GM23338 (cell line): ENCODE data around the gene AGPAT4. TPM values are rescaled to one million over a fixed set of nuclear protein-coding genes. Genes with fewer than 3 reads are reported as not detected.

Experiments used
- ATAC-seq: fragments of 200-7000 bp; cut with Tn5 transposase; 3 replicates; pipeline ENCODE4 v1.9.1; 2020
- DNase-seq: peaks from one replicate; pipeline ENCODE4 v3.0.0-alpha.2; 2015; ENCODE audit warnings: low spot score
- H2AFZ ChIP-seq: fragments of 200-600 bp; sonication (generic); 2 replicates; pipeline ENCODE4 v1.8.0; 2016; ENCODE audit warnings: antibody characterized with exemption, mild to moderate bottlenecking, moderate library complexity
- H3F3A ChIP-seq: fragments of 200-600 bp; sonication (generic); replicated peaks from 2 replicates; pipeline ENCODE4 v1.8.0; 2017; ENCODE audit warnings: antibody characterized with exemption, mixed run types, low read depth
- H3K27ac ChIP-seq: fragments of 200-600 bp; sonication (generic); 2 replicates; pipeline ENCODE4 v1.6.1; 2016; ENCODE audit warnings: low read depth
- H3K27me3 ChIP-seq: fragments of 200-600 bp; sonication (generic); 2 replicates; pipeline ENCODE4 v1.8.0; 2016; ENCODE audit warnings: mild to moderate bottlenecking, mixed run types, moderate library complexity; ENCODE audit not compliant: insufficient read depth
- H3K36me3 ChIP-seq: fragments of 200-600 bp; sonication (generic); 2 replicates; pipeline ENCODE4 v1.8.0; 2016; ENCODE audit warnings: mild to moderate bottlenecking; ENCODE audit not compliant: insufficient read depth
- H3K4me1 ChIP-seq: fragments of 200-600 bp; sonication (generic); 2 replicates; pipeline ENCODE4 v1.8.0; 2016; ENCODE audit warnings: mild to moderate bottlenecking, moderate library complexity; ENCODE audit not compliant: insufficient read depth
- H3K4me2 ChIP-seq: fragments of 200-600 bp; sonication (generic); 2 replicates; pipeline ENCODE4 v1.7.1; 2017; ENCODE audit warnings: mixed run types
- H3K4me3 ChIP-seq: fragments of 200-600 bp; sonication (generic); 2 replicates; pipeline ENCODE4 v1.6.1; 2016; ENCODE audit warnings: mixed run types
- H3K79me2 ChIP-seq: fragments of 200-600 bp; sonication (generic); replicated peaks from 2 replicates; pipeline ENCODE4 v1.8.0; 2017; ENCODE audit warnings: mild to moderate bottlenecking; ENCODE audit not compliant: insufficient read depth
- H3K9me2 ChIP-seq: fragments of 200-600 bp; sonication (generic); 2 replicates; pipeline ENCODE4 v1.8.0; 2017; ENCODE audit not compliant: insufficient read depth
- H4K20me1 ChIP-seq: fragments of 200-600 bp; sonication (generic); replicated peaks from 2 replicates; pipeline ENCODE4 v1.8.0; 2017; ENCODE audit warnings: mild to moderate bottlenecking; ENCODE audit not compliant: insufficient read depth
- H3K27ac Mint-ChIP-seq: 2 replicates; pipeline ENCODE4 v1.8.0; 2020; ENCODE audit warnings: inconsistent platforms, mild to moderate bottlenecking, moderate library complexity, mixed read lengths
- H3K27me3 Mint-ChIP-seq: 3 replicates; pipeline ENCODE4 v1.8.0; 2022; ENCODE audit warnings: low read depth, mild to moderate bottlenecking, moderate library complexity, mixed read lengths, inconsistent platforms; ENCODE audit not compliant: insufficient read depth, poor library complexity
- H3K36me3 Mint-ChIP-seq: 3 replicates; pipeline ENCODE4 v1.8.0; 2021; ENCODE audit warnings: low read depth, mild to moderate bottlenecking, inconsistent platforms, moderate library complexity, mixed read lengths
- H3K4me1 Mint-ChIP-seq: 3 replicates; pipeline ENCODE4 v1.8.0; 2020; ENCODE audit warnings: mild to moderate bottlenecking, inconsistent platforms, mixed read lengths
- H3K4me3 Mint-ChIP-seq: 3 replicates; pipeline ENCODE4 v1.8.0; 2021; ENCODE audit warnings: moderate library complexity, mild to moderate bottlenecking, inconsistent platforms, mixed read lengths
- H3K9me3 Mint-ChIP-seq: 3 replicates; pipeline ENCODE4 v1.8.0; 2020; ENCODE audit warnings: moderate library complexity, mild to moderate bottlenecking, inconsistent platforms, mixed read lengths
- CREB1 ChIP-seq: fragments of 250-450 bp; sonication (Bioruptor Pico); IDR thresholded peaks from 2 replicates; pipeline ENCODE4 v1.5.0; 2020; ENCODE audit warnings: low read depth, mild to moderate bottlenecking, moderate library complexity
- EZH2 ChIP-seq: fragments of 200-600 bp; sonication (generic); IDR thresholded peaks from one replicate; pipeline ENCODE4 v1.8.0; 2017; ENCODE audit warnings: antibody characterized with exemption, mild to moderate bottlenecking, low read depth; ENCODE audit not compliant: unreplicated experiment
- EZH2phosphoT487 ChIP-seq: fragments of 200-600 bp; sonication (generic); IDR thresholded peaks from one replicate; pipeline ENCODE4 v1.8.1; 2018; ENCODE audit warnings: antibody characterized with exemption; ENCODE audit not compliant: unreplicated experiment
- JUNB ChIP-seq: IDR thresholded peaks from one replicate; pipeline ENCODE4 v1.6.1; 2016; ENCODE audit warnings: antibody characterized with exemption; ENCODE audit not compliant: unreplicated experiment
- NANOG ChIP-seq: IDR thresholded peaks from 2 replicates; pipeline ENCODE4 v1.6.1; 2016; ENCODE audit warnings: antibody characterized with exemption, borderline replicate concordance
- ZNF114 ChIP-seq: fragments of 250-450 bp; sonication (Bioruptor Pico); IDR thresholded peaks from 2 replicates; pipeline ENCODE4 v1.5.0; 2020; ENCODE audit warnings: mild to moderate bottlenecking, moderate library complexity
- ZNF331 ChIP-seq: fragments of 250-450 bp; sonication (Bioruptor Pico); IDR thresholded peaks from 2 replicates; pipeline ENCODE4 v1.5.0; 2020; ENCODE audit warnings: low read depth, mild to moderate bottlenecking, moderate library complexity
- polyA plus RNA-seq: library from polyadenylated mRNA; unstranded; fragments of >200 nt; fragmentation: Nextera tagmentation; extraction: Ambion mirVana; gene quantifications from 2 replicates; pipeline ENCODE4 v1.2.1, GENCODE V29; 2016
- total RNA-seq: library from RNA; depleted of rRNA; stranded (reverse); fragments of >200 nt; shearing (Covaris generic); gene quantifications from 2 replicates; pipeline ENCODE4 v1.2.3, GENCODE V29; 2014
- TF ChIP-seq, protein P1 (sequence below): fragments of 250-450 bp; sonication (Bioruptor Pico); IDR thresholded peaks from 2 replicates; pipeline ENCODE4 v1.5.0; 2020; ENCODE audit warnings: mild to moderate bottlenecking, moderate library complexity

Gene AGPAT4
- total and polyA plus RNA-seq, 2 experiments from 2014 or later, result 8.9 to 19.3 TPM

DNA sequence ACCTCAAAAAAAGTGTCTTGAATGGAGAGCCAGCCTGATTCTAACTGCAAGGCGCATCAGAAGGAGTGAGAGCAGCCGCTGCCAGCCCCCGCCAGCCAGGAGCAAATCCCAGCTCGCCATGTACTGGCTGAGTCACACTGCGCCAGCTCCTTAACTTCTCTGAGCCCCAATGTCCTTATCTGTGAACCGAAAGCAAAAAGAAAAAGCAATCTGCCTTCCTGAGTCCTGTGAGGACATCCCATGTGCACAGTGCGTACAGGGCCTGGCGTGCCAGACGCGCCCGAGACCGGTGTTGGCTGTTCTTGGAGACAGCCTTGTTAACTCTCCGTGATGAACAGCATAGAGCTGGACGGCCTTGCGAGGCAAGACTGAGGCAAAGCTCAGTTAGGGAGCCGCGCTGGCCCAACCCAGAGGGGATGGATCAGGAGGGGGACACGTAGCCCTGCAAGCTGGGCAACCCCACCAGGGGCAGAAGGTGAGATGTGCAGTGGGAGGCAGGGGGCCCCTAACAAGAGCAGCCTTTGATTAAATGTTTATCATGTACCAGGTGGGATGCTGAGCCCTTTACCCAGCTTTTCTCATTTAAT, 122.7 kb downstream of the AGPAT4 start:
- no peaks in the 10 kb centered on the region for H4K20me1 ChIP-seq
- H3K36me3 ChIP-seq, result peaks cover 6% of the 10 kb centered on the region
- no peak overlapping the region for H3K4me3 ChIP-seq
- H3K9me3 Mint-ChIP-seq, result no peaks in the 10 kb centered on the region; the same call in 2 of the 3 replicates
- TF ChIP-seq ZNF331 (CRISPR knock-in tag) (no peak), NANOG (no peak), CREB1 (CRISPR knock-in tag) (no peak), JUNB (no peak), EZH2 (no peak), ZNF114 (CRISPR knock-in tag) (no peak), EZH2phosphoT487 (no peak)
- TF ChIP-seq, protein P1, sequence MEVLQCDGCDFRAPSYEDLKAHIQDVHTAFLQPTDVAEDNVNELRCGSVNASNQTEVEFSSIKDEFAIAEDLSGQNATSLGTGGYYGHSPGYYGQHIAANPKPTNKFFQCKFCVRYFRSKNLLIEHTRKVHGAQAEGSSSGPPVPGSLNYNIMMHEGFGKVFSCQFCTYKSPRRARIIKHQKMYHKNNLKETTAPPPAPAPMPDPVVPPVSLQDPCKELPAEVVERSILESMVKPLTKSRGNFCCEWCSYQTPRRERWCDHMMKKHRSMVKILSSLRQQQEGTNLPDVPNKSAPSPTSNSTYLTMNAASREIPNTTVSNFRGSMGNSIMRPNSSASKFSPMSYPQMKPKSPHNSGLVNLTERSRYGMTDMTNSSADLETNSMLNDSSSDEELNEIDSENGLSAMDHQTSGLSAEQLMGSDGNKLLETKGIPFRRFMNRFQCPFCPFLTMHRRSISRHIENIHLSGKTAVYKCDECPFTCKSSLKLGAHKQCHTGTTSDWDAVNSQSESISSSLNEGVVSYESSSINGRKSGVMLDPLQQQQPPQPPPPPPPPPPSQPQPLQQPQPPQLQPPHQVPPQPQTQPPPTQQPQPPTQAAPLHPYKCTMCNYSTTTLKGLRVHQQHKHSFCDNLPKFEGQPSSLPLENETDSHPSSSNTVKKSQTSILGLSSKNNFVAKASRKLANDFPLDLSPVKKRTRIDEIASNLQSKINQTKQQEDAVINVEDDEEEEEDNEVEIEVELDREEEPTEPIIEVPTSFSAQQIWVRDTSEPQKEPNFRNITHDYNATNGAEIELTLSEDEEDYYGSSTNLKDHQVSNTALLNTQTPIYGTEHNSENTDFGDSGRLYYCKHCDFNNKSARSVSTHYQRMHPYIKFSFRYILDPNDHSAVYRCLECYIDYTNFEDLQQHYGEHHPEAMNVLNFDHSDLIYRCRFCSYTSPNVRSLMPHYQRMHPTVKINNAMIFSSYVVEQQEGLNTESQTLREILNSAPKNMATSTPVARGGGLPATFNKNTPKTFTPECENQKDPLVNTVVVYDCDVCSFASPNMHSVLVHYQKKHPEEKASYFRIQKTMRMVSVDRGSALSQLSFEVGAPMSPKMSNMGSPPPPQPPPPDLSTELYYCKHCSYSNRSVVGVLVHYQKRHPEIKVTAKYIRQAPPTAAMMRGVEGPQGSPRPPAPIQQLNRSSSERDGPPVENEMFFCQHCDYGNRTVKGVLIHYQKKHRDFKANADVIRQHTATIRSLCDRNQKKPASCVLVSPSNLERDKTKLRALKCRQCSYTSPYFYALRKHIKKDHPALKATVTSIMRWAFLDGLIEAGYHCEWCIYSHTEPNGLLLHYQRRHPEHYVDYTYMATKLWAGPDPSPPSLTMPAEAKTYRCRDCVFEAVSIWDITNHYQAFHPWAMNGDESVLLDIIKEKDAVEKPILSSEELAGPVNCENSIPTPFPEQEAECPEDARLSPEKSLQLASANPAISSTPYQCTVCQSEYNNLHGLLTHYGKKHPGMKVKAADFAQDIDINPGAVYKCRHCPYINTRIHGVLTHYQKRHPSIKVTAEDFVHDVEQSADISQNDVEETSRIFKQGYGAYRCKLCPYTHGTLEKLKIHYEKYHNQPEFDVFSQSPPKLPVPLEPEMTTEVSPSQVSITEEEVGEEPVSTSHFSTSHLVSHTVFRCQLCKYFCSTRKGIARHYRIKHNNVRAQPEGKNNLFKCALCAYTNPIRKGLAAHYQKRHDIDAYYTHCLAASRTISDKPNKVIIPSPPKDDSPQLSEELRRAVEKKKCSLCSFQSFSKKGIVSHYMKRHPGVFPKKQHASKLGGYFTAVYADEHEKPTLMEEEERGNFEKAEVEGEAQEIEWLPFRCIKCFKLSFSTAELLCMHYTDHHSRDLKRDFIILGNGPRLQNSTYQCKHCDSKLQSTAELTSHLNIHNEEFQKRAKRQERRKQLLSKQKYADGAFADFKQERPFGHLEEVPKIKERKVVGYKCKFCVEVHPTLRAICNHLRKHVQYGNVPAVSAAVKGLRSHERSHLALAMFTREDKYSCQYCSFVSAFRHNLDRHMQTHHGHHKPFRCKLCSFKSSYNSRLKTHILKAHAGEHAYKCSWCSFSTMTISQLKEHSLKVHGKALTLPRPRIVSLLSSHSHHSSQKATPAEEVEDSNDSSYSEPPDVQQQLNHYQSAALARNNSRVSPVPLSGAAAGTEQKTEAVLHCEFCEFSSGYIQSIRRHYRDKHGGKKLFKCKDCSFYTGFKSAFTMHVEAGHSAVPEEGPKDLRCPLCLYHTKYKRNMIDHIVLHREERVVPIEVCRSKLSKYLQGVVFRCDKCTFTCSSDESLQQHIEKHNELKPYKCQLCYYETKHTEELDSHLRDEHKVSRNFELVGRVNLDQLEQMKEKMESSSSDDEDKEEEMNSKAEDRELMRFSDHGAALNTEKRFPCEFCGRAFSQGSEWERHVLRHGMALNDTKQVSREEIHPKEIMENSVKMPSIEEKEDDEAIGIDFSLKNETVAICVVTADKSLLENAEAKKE, result no peak
- no peak overlapping the region for H3K4me3 Mint-ChIP-seq
- H3K27ac Mint-ChIP-seq, result no peak overlapping the region
- H3K79me2 ChIP-seq, result no peaks in the 10 kb centered on the region
- H3K4me1 ChIP-seq, result no peaks in the 10 kb centered on the region
- no peaks in the 10 kb centered on the region for H3K4me1 Mint-ChIP-seq
- H3K27me3 Mint-ChIP-seq, result peaks cover 6% of the 10 kb centered on the region
- H3K4me2 ChIP-seq, result no peak overlapping the region
- no peaks in the 10 kb centered on the region for H3K27me3 ChIP-seq
- no peaks in the 10 kb centered on the region for H3F3A ChIP-seq
- H3K9me2 ChIP-seq, result no peaks in the 10 kb centered on the region
- no peak overlapping the region for H2AFZ ChIP-seq
- DNase-seq (no peak), ATAC-seq (no peak)
- H3K27ac ChIP-seq, result no peak overlapping the region
- peaks cover 35% of the 10 kb centered on the region for H3K36me3 Mint-ChIP-seq
